H1 (cell line): ENCODE data around the gene MEF2C. TPM values are rescaled to one million over a fixed set of nuclear protein-coding genes. Genes with fewer than 3 reads are reported as not detected.

Experiments used
- CTCF ChIA-PET: fragments of 300-600 bp; sonication (Branson Sonifier 250); formaldehyde crosslinking; loops from one replicate; lab custom pipeline; 2021; ENCODE audit not compliant: partially characterized antibody; lab: Charles Lee
- POLR2A ChIA-PET: fragments of 300-600 bp; sonication (Branson Sonifier 250); formaldehyde crosslinking; loops from one replicate; lab custom pipeline; 2021; ENCODE audit warnings: inconsistent platforms; ENCODE audit not compliant: partially characterized antibody; lab: Charles Lee
- DNase-seq, 2 experiments: peaks; one replicate each; pipeline versions ENCODE4 v3.0.0 to v3.0.0-alpha.2; 2010 to 2022; ENCODE audit warnings: low spot score in 2 of 2, low read depth in 1 of 2, mixed read lengths in 1 of 2
- FAIRE-seq: peaks from 2 replicates; lab custom pipeline; 2011; peaks lifted over from hg19 to GRCh38; lab: Jason Lieb, UNC
- H2AFZ ChIP-seq: 2 replicates; pipeline ENCODE4 v1.8.1; 2012; ENCODE audit warnings: low read length, inconsistent platforms
- H2AK5ac ChIP-seq: 2 replicates; pipeline ENCODE4 v1.6.1; 2013; ENCODE audit warnings: low read depth, low read length
- H2BK120ac ChIP-seq: replicated peaks from 2 replicates; pipeline ENCODE3; 2013; ENCODE audit warnings: low read depth, low read length, inconsistent platforms
- H2BK12ac ChIP-seq: 2 replicates; pipeline ENCODE4 v1.6.1; 2013; ENCODE audit warnings: low read depth, low read length
- H2BK15ac ChIP-seq: 2 replicates; pipeline ENCODE4 v1.6.1; 2013; ENCODE audit warnings: low read length
- H2BK20ac ChIP-seq: 2 replicates; pipeline ENCODE4 v1.6.1; 2013; ENCODE audit warnings: low read length
- H2BK5ac ChIP-seq: 2 replicates; pipeline ENCODE4 v1.6.1; 2013; ENCODE audit warnings: low read depth, low read length
- H3K14ac ChIP-seq: 2 replicates; pipeline ENCODE4 v1.6.1; 2013; ENCODE audit warnings: inconsistent platforms; ENCODE audit not compliant: insufficient read length
- H3K18ac ChIP-seq: 2 replicates; pipeline ENCODE4 v1.6.1; 2013; ENCODE audit warnings: low read length; ENCODE audit errors: extremely low read depth
- H3K23ac ChIP-seq: 2 replicates; pipeline ENCODE4 v1.6.1; 2013; ENCODE audit warnings: inconsistent platforms; ENCODE audit not compliant: insufficient read length
- H3K23me2 ChIP-seq: 2 replicates; pipeline ENCODE4 v1.6.1; 2013; ENCODE audit warnings: low read depth, low read length
- H3K27ac ChIP-seq: 2 replicates; pipeline ENCODE4 v1.6.1; 2011; ENCODE audit warnings: low read depth, low read length, inconsistent platforms
- H3K27me3 ChIP-seq, 4 experiments: replicated peaks in 1 of 4; 1 replicate in 1 of 4; 2 replicates in 3 of 4; pipeline versions ENCODE4 v1.6.1 to v1.8.1; 2011 to 2013; ENCODE audit warnings: low read length in 3 of 4, mild to moderate bottlenecking in 3 of 4, inconsistent platforms in 2 of 4, mixed read lengths in 2 of 4, moderate library complexity in 1 of 4; ENCODE audit not compliant: control insufficient read depth in 3 of 4, insufficient read depth in 3 of 4; ENCODE audit errors: extremely low read depth in 1 of 4
- H3K36me3 ChIP-seq, 4 experiments: 2 replicates each; pipeline versions ENCODE4 v1.6.1 to v1.8.1; 2011 to 2013; ENCODE audit warnings: mild to moderate bottlenecking in 4 of 4, low read length in 3 of 4, moderate library complexity in 2 of 4, control low read depth in 1 of 4, inconsistent platforms in 1 of 4; ENCODE audit not compliant: insufficient read depth in 4 of 4, control insufficient read depth in 2 of 4
- H3K4ac ChIP-seq: replicated peaks from 2 replicates; pipeline ENCODE3; 2013; ENCODE audit warnings: low read length, low read depth, mixed read lengths, inconsistent platforms; ENCODE audit not compliant: insufficient read length
- H3K4me1 ChIP-seq, 4 experiments: replicated peaks in 1 of 4; 1 replicate in 1 of 4; 2 replicates in 3 of 4; pipeline versions ENCODE4 v1.6.1 to v1.8.1; 2011 to 2013; ENCODE audit warnings: low read length in 3 of 4, inconsistent platforms in 2 of 4, mixed read lengths in 1 of 4; ENCODE audit not compliant: insufficient read depth in 4 of 4, control insufficient read depth in 3 of 4
- H3K4me2 ChIP-seq, 2 experiments: 2 replicates each; pipeline versions ENCODE4 v1.6.1 to v1.8.1; 2011 to 2013; ENCODE audit warnings: low read depth in 2 of 2, low read length in 2 of 2, control low read depth in 1 of 2, inconsistent platforms in 1 of 2, mild to moderate bottlenecking in 1 of 2; ENCODE audit not compliant: insufficient read depth in 1 of 2
- H3K4me3 ChIP-seq, 4 experiments: fragments of 200-600, 300-600 bp in 1 of 4; sonication (generic), shearing (Covaris generic), sonication (Bioruptor Twin) in 1 of 4; 2 replicates each; pipeline versions ENCODE4 v1.5.1 to v1.8.1; 2011 to 2016; ENCODE audit warnings: low read length in 4 of 4, low read depth in 3 of 4, control low read depth in 2 of 4, inconsistent platforms in 2 of 4, mild to moderate bottlenecking in 2 of 4, mixed read lengths in 1 of 4, moderate library complexity in 1 of 4; ENCODE audit not compliant: insufficient read depth in 2 of 4; ENCODE audit errors: extremely low read depth in 1 of 4
- H3K56ac ChIP-seq: replicated peaks from 2 replicates; pipeline ENCODE3; 2013; ENCODE audit warnings: low read depth, mild to moderate bottlenecking, mixed read lengths, low read length, inconsistent platforms; ENCODE audit not compliant: insufficient read length
- H3K79me1 ChIP-seq: 2 replicates; pipeline ENCODE4 v1.6.1; 2013; ENCODE audit warnings: low read depth, low read length, control low read depth
- H3K79me2 ChIP-seq, 2 experiments: 2 replicates each; pipeline versions ENCODE4 v1.6.1 to v1.8.1; 2012 to 2013; ENCODE audit warnings: low read length in 2 of 2, mild to moderate bottlenecking in 2 of 2, inconsistent platforms in 1 of 2; ENCODE audit not compliant: insufficient read depth in 2 of 2, control insufficient read depth in 1 of 2
- H3K9ac ChIP-seq, 4 experiments: replicated peaks in 1 of 4; 1 replicate in 1 of 4; 2 replicates in 3 of 4; pipeline versions ENCODE4 v1.6.1 to v1.8.1; 2011 to 2013; ENCODE audit warnings: low read depth in 3 of 4, low read length in 3 of 4, control low read depth in 2 of 4, mild to moderate bottlenecking in 2 of 4, moderate library complexity in 2 of 4, inconsistent platforms in 1 of 4; ENCODE audit errors: extremely low read depth in 1 of 4
- H3K9me3 ChIP-seq, 2 experiments: 2 replicates each; pipeline versions ENCODE4 v1.6.1 to v1.8.1; 2012 to 2013; ENCODE audit warnings: mild to moderate bottlenecking in 2 of 2, moderate library complexity in 2 of 2, control low read depth in 1 of 2, inconsistent platforms in 1 of 2, low read depth in 1 of 2, low read length in 1 of 2, mixed read lengths in 1 of 2; ENCODE audit not compliant: insufficient read depth in 2 of 2
- H4K20me1 ChIP-seq, 2 experiments: replicated peaks in 1 of 2; 2 replicates each; pipeline versions ENCODE3 to v1.8.1; 2011 to 2013; ENCODE audit warnings: inconsistent platforms in 2 of 2, low read length in 2 of 2, mild to moderate bottlenecking in 1 of 2; ENCODE audit not compliant: insufficient read depth in 2 of 2, control insufficient read depth in 1 of 2
- H4K5ac ChIP-seq: 2 replicates; pipeline ENCODE4 v1.6.1; 2013; ENCODE audit warnings: low read length, low read depth, mixed read lengths, inconsistent platforms; ENCODE audit not compliant: insufficient read length
- H4K8ac ChIP-seq: 2 replicates; pipeline ENCODE4 v1.8.0; 2013; ENCODE audit warnings: mild to moderate bottlenecking, moderate library complexity, low read length, inconsistent platforms; ENCODE audit not compliant: insufficient read depth; ENCODE audit errors: extremely low read depth
- H4K91ac ChIP-seq: replicated peaks from 2 replicates; pipeline ENCODE3; 2013; ENCODE audit warnings: low read length, mixed read lengths, inconsistent platforms; ENCODE audit not compliant: insufficient read length
- BRCA1 ChIP-seq: IDR thresholded peaks from 2 replicates; pipeline ENCODE4 v1.6.1; 2012; ENCODE audit warnings: low read depth, low read length, improper control_type of control experiment
- E2F6 ChIP-seq: IDR thresholded peaks from 2 replicates; pipeline ENCODE4 v1.6.1; 2012; ENCODE audit warnings: inconsistent platforms
- MAX ChIP-seq: IDR thresholded peaks from 2 replicates; pipeline ENCODE4 v1.6.1; 2012; ENCODE audit warnings: inconsistent platforms
- RAD21 ChIP-seq, 2 experiments: IDR thresholded peaks in 1 of 2; conservative IDR thresholded peaks in 1 of 2; 2 replicates each; pipeline ENCODE4 v1.6.1; 2011; ENCODE audit warnings: low read depth in 2 of 2, low read length in 2 of 2, improper control_type of control experiment in 1 of 2, inconsistent platforms in 1 of 2, mild to moderate bottlenecking in 1 of 2, moderate library complexity in 1 of 2
- TBP ChIP-seq: IDR thresholded peaks from 2 replicates; pipeline ENCODE4 v1.6.1; 2011; ENCODE audit warnings: low read depth, low read length, improper control_type of control experiment
- WGBS, 2 experiments: shearing (Covaris generic) in 1 of 2; methylation state at CpG; one replicate each; pipeline versions ENCODE4 v1.1.6 to v1.1.7; 2013 to 2015; ENCODE audit warnings: low lambda C conversion rate in 2 of 2, mixed read lengths in 2 of 2, inconsistent platforms in 1 of 2, low coverage in 1 of 2, missing lambda C conversion rate in 1 of 2; ENCODE audit not compliant: insufficient replicate concordance in 2 of 2, insufficient coverage in 1 of 2, insufficient read length in 1 of 2; ENCODE audit errors: extremely low coverage in 1 of 2, missing lambda C conversion rate in 1 of 2; 5-methylcytosine and 5-hydroxymethylcytosine counted together
- polyA plus RNA-seq, 7 experiments: library from polyadenylated mRNA; depleted of rRNA in 3 of 7; stranded (reverse) in 5 of 7; unstranded in 2 of 7; fragments of >200 nt in 5 of 7; fragments of 200-250 nt in 2 of 7; gene quantifications; 1 replicate in 5 of 7; 2 replicates in 1 of 7; 4 replicates in 1 of 7; pipeline versions ENCODE4 v1.2.1 to v1.2.3, GENCODE V29; 2011 to 2013; ENCODE audit warnings: missing spikeins in 2 of 7, mixed read lengths in 2 of 7
- total RNA-seq: library from RNA; stranded (reverse); fragmentation: NEBNext Ultra II Directional; extraction: Animal tissue kit (Norgen Biotek cat#: 25700); gene quantifications from 2 replicates; pipeline ENCODE4 v1.2.1, GENCODE V29; 2021

MEF2C gene
- total and polyA plus RNA-seq, 2 of the 8 experiments (the other 6 are each of a cell fraction or from before 2014, with no cell fraction given), result 0.59 to 0.99 TPM

GRCh38 chr5:88813805-88814575, 69.0 kb downstream of the MEF2C start:
- WGBS, 2 experiments, result 69% methylated on average over 17 of the region's 17 CpGs; no CpG with 5 or more reads in 1 of the 2 experiments
- Histone ChIP-seq H2BK12ac (no peak overlapping the region), H3K9me3 (no peaks in the 10 kb centered on the region), H3K18ac (no peak overlapping the region), H3K23ac (no peak overlapping the region), H2AFZ (peak overlapping the region; percentile 77; the same call in 1 of the 2 replicates), H3K9ac (no peak overlapping the region), H2BK5ac (no peak overlapping the region), H2BK15ac (no peak overlapping the region), H3K27me3 (no peaks in the 10 kb centered on the region), H3K36me3 (no peaks in the 10 kb centered on the region), H2BK20ac (no peak overlapping the region), H3K4me3 (no peak overlapping the region), H3K79me2 (no peaks in the 10 kb centered on the region), H2AK5ac (no peak overlapping the region), H3K4me1 (peaks cover 0 to 8% (median 3%) of the 10 kb centered on the region in 4 experiments; a peak in 3 of 7 replicates), H3K4me2 (no peak overlapping the region), H3K23me2 (no peaks in the 10 kb centered on the region), H4K91ac (peak overlapping the region; percentile 61), H3K56ac (no peak overlapping the region), H3K79me1 (no peaks in the 10 kb centered on the region), H3K27ac (no peak overlapping the region), H4K8ac (no peak overlapping the region), H3K4ac (no peak overlapping the region), H4K20me1 (no peaks in the 10 kb centered on the region), H2BK120ac (no peak overlapping the region), H3K14ac (no peak overlapping the region), H4K5ac (no peak overlapping the region)
- TF ChIP-seq E2F6 (peak; percentile 85), BRCA1 (no peak), TBP (no peak), RAD21 (IDR thresholded peaks at IDR 0.05 in 1 of 2, conservative IDR thresholded peaks at IDR 0.05 in 1 of 2; ENCODE audit: low read depth in 2 of 2, low read length in 2 of 2) (no peak), MAX (peak; percentile 88)
- CTCF ChIA-PET, result no interaction called here
- no peak for DNase-seq
- POLR2A ChIA-PET, result no interaction called here
- peak; percentile 7 for FAIRE-seq
